Ramos (cell line): ENCODE measurements around the gene DNMT1.

ENCODE experiments used
- in situ Hi-C: fragments of 300-500 bp; cut with MboI; formaldehyde crosslinking; loops from one replicate; pipeline ENCODE4 v1.14.3; 2022; ENCODE audit warnings: low sequenced_read_pairs; ENCODE audit not compliant: unreplicated experiment

DNMT1 gene

DNA sequence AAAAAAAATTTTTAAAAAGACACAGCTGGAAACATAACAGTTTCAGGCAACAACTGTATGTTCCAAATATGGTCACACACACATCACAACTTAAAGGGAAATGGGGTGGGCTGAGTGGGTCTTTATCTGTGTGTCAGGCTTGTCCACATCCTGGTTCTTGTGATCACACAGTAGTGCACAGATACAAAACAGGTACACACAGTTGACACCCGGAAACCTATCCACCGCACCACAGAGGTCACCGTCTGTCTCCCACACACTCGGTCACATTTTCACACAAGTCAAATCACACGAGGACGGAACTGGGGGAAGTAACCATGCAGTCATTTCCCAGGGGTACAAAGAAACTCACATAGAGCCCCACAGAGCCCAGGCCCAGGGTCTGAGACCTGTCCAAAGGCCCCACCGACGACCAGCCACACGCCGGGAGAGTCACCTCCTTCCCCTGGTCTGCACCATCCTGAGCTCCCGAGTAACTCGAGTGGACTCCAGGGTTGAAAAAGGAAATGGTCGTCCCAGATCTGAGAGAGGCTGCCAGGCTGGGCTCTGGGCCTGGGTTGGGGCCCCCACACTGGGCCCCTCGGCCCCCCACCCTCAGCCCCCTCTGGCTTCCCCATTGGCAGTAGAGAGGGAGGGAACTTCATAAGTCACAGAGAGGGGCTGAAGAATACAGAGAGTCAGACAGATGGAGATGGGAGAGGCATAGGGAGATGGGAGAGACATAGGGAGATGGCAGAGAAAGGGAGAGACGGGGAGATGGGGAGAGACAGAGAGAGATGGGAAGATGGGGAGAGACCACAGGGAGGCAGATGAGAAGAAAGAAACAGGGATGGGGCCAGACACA, 89.9 kb downstream of the DNMT1 start:
- in situ Hi-C loops, result no loop called here

DNA sequence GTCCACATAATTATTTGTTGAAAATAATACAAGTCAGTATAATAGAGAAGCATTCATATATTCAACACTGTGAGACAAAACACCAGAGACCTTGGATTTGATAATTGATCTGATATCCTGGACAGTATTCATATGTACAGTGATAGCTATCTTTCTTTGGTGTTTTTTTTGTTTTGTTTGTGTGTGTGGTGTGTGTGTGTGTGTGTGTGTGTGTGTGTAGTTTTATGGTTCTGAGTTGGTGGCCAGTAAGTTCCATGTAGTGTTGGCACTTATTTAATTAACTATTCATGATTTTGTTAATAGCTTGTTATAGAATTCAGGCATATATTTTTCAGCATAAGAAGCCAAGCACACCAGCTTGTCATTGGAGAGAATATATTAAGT, 90.6 kb downstream of the DNMT1 start:
- in situ Hi-C loops, result no loop called here

DNA sequence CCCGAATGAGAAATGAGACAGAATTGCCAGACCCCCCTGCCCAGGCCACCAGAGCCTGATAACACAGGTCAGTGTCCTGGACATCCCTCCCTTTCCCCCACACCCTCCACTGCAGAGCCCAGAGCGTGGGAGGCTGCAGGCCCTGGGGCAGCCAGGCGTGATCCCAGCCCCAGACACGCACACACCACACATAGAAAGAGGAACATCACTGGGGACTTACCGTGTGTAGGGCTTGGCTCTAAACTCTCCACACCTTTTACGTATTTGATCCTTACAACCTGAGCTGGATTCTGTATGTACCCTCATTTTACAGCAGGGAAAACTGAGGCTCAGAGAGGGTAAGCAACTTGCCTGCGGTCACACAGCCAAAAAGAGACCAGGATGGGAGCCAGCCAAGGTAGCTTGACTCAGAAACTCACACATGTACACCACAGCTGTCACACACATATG, 91.9 kb downstream of the DNMT1 start:
- in situ Hi-C loops, result no loop called here

DNA sequence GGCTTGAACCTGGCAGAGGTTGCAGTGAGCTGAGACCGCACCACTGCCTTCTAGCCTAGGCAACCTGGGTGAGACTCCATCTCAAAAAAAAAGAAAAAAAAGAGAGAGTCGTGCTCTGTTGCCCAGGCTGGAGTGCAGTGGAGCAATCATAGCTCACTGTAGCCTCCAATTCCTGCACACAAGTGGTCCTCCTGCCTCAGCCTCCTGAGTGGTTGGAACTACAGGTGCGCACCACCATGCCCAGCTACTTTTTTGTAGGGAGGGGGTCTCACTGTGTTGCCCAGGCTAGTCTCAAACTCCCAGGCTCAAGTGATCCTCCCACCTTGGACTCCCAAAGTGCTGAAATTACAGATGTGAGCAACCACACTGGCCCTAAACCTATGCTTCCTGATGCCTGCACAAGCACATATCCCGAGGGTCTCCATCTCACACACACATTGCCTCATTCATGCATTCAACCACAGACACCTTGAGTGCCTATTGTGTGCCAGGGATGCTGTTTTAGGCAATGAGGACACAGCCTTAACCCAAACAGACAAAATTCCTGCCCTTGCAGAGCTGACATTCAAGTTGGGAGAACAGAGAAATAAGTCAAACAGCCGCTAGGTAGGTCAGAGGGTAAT, 94.5 kb downstream of the DNMT1 start:
- in situ Hi-C loops, result no loop called here

DNA sequence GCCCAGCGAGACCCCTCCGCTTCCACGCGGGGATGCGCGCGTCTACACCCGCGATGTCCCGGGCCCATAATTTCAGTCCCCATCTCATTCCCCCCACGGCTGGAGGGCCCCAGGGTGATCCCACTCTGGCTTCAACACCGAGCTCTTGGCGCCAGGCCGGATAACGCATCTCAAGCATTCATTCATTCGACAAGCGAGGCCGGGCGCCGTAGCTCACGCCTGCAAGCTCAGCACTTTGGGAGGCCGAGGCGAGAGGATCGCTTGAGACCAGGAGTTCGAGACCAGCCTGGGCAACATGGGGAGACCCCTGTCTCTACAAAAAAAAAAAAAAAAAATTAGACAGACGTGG, 98.2 kb downstream of the DNMT1 start:
- in situ Hi-C loops, result no loop called here

DNA sequence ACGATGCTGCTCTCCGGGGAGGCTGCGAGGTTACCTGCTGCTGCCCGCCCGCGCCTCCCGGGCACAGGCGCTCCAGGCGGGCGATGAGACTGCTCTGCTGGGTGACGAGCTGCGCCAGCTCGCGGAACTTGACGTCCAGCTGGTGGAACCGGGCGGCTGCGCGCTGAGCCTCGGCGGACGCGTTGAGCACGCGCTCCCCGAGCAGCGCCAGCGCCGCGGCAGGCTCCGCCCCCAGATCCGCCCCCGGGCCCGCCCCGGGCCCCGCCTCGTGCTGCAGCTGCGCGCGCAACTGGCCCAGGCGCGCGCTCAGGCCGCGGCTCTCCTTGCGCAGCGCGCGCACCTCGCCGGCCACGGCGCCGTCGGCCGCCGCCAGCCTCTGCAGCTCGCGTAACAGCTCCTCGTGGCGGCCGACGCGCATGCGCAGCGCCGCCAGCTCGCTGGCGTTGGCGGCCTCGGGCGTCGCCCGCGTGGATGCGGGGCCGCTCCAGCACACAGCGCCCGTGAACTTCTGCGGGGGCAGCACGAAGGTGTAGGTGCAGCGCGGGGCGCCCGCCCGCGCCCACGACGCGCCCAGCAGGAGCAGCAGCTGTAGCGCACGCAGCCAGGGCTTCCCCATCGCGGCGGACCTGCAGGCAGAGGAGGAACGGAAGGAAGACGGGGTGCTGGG, 98.7 kb downstream of the DNMT1 start:
- in situ Hi-C loops, result no loop called here

DNA sequence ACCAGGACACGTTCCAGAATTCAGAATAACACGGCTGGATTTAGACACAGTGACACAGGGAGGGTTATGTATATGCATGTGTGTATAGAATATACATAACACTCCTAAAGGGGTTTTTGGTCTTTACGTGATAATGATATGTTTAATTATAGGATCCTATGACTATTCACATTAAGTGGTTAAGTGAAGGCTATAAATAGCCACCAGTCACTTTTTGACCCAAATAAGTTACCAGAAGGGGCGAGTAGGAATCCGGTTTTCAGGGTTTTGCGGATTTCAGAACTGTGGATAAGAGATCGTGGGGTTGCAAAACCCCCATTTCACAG, 99.2 kb downstream of the DNMT1 start:
- in situ Hi-C loops, result no loop called here

DNA sequence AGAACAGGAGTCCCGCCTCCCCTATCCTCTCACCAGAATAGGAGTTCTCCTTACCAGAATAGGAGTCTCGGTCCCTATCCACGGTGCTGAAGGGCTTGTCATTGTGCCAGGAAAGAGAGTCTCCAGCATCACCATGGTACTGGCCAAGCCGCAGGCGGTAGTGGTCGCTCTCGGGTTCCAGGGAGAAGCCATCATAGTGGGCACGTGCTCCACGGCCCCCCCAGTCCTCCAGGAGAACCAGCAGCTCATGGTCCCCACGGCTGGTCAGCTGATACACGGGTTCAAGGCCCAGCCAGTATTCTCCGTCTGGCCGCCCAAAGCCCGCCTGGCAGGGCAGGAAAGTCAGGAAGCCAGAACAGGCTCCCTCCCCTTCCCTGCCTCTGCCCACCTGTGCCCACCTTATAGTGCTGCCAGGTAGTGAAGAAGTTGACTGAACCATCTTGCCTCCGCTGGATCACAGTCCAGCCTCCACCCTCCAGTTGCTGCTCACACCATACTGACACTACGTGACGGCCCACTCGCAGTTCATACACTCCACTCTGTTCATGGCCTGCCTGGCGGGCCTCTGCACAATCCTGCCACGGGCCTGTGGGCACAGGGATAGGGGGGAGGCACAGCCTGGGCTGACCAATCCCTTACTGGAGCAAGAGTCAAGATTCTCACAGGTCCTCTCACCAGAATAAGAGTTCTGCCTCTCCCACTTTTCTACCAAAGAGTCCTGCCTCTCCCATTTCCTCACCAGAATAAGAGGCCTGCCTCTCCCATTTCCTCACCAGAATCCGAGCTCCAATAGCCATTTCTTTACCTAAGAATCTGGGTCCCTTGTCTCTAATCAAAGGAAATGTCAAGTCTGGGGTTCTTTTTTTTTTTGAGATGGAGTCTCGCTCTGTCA, 101.2 kb downstream of the DNMT1 start:
- in situ Hi-C loops, result no loop called here

DNA sequence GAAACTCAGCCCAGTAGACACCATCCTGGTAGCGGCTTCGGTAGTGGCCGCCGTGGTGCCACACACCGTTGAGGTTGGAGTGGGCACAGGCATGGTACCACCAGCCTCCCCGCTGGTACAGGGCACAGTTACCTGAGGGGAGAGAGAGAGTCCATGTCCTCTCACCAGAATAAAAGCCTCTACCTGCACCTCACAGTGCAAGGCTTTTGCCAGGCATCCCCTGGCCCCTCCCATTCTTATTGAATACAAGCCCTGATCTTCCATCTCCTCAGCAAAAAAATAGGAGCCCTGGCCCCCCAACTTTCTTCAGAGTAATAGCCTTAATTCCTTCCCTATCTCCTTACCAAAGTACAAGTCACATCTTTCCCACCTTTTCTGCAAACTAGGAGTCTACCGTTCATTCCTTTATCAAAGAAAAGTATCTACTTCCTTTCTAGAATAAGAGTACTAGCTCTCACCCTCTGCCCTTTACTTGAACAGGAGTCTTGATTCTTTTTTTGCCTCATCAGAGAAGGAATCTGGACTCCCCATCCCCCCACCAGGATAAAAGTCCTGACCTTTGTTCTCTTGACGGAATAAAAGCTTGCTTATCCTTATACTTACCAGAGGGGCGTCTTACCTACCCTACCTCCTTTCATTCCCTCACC, 102.0 kb downstream of the DNMT1 start:
- in situ Hi-C loops, result no loop called here

DNA sequence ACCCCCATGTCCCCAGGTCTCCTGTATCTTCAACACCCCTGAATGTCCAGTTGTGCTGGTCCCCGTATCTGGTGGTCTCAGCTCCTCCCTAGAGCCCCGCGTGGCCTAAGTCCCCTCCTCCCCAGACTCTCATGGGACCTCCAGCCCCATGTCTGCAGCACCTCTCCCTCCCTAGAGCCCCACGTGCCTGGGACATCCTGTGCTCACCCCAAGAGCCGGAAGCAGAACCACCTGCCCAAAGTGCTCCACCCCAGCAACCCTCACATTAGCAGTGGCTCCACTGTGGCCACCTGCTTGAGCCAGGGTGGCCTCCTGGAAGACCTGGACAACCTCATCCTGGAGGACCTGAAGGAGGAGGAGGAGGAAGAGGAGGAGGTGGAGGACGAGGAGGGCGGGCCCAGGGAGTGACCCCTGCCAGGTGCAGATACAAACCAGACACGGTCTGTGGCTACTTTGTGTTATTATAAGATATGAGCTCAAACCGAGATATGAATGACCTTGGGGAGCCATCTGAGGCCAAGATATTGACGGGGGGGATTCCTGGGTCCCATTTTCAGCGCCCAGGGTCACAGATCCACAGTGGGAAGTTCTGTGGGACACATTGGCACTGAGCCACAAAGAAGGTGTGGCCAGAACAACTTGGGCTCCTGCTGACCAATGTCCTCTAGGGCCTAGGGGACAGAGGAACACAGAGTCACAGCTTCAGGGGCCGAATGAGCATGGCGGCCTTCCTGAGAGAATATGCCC, 102.7 kb downstream of the DNMT1 start:
- in situ Hi-C loops, result no loop called here

DNA sequence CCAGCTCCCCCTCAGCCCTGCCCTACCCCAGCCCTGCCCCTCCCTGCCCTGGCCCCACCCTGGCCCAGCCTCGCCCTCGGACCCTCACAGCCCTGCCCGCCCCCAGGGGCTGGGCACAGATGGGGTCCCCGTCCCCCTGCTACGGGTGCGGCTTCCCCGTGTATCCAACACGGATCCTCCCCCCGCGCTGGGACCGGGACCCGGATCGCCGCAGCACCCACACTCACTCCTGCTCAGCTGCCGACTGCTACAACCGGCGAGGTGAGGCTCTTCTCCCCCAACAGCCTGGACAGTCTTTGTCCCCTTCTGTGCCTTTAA, 103.4 kb downstream of the DNMT1 start:
- in situ Hi-C loops, result no loop called here

DNA sequence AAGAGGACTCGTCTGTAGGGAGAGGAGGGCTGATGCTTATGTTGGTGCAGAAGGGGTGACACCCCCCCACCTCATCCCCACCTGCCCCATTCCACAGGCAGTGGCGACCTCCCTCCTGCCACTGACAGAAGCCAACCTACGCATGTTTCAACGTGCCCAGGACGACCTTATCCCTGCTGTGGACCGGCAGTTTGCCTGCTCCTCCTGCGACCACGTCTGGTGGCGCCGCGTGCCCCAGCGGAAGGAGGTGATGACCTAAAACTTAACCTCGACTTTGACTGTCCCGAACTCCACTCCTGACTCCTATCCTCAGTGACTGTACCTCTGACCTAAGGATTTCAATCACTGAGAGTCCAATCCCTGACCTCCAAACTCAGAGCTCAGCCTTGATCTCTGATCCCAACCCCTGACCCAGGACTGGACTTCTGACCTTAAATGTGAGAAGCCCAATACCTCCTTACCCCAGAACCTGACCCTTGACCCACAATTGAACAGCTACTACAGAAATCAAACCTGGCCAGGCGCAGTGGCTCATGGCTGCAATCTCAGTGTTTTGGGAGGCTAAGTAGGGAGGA, 104.9 kb downstream of the DNMT1 start:
- in situ Hi-C loops, result no loop called here

DNA sequence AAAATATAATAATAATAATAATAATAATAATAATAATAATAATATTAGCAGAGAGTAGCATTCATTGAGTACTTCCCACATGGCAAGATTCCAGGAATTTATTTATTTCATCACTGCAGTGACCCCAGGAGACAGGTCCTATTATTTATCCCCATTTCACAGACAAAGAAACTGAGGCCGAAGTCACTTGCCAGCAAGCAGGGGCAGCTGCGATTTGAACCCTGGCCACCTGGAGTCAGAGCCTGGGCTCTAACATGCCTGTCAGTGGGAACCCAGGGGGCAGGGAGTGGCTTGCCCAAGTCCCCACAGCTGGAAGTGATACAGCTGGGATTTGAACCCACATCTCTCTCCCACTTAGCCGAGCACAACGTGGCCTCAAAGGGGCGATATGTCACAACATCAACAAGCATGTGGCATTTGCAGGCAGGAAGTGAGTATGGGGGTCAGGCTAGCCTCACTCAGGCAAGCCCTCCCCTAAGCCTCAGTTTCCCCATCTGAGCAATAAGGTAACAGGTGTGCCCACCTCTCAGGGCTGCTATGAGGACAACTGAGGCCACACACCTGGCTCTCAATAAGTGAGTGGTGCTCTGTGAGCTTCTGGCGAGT, 105.7 kb downstream of the DNMT1 start:
- in situ Hi-C loops, result no loop called here

DNA sequence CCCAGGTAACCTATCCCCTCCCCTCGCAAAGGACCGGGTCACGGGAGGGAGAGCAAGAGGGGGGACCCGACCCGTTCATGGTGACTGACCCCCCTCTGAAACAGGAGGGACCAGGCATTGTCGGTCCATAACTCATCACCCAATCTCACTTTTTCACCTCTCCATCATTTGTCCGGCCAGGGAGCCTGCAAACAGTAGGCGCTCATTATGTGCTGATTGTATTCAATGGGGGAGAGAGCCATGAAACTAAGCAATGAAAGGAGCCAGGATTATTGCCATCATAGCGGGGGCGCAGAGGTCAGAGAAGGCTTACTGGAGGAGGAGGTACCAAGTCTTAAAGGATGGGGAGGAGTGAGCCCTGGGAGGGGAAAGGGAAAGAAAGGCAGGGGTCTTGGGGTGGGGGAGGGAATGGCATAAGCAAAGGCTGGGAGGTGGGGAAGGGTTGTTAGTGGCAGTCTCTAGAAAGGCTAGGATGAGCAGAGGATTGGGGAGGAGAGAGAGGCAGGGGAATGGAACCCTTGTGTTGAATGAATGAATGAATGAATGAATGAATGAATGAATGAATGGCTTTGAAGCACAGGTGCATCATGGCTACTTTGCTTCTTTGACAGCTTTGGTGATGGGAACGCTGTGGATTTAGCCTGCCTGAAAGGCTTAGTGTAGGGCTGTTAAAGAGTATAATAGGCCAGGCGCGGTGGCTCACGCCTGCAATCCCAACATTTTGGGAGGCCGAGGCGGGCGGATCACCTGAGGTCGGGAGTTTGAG, 107.3 kb downstream of the DNMT1 start:
- in situ Hi-C loops, result no loop called here

DNA sequence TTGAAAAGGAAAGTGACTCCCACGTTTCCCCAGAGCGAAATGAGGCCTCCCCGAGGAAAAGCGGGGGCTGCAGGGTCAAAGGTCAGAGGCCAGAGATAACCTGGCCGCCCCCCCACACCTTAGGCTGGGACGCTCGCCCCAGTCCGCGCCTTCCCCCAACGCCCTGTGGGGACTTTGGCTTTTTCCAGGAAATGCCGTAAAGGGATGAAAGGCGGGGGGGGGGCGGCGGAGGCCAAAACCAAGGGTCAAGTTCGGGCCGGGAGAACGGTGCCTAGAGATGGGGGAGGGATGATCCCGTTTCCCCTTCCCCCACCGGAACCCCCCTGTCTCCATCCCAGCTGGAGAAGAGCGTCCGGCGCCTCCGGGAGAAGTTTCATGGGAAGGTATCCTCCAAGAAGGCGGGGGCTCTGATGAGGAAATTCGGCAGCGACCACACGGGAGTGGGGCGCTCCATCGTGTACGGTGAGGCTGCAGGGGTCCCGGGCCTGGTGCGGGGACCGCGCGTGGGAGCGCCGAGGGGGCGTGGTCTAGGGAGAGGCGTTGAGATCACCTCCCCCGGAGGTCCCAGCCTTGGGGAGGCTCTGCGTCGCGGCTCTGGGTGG, 108.1 kb downstream of the DNMT1 start:
- in situ Hi-C loops, result no loop called here

DNA sequence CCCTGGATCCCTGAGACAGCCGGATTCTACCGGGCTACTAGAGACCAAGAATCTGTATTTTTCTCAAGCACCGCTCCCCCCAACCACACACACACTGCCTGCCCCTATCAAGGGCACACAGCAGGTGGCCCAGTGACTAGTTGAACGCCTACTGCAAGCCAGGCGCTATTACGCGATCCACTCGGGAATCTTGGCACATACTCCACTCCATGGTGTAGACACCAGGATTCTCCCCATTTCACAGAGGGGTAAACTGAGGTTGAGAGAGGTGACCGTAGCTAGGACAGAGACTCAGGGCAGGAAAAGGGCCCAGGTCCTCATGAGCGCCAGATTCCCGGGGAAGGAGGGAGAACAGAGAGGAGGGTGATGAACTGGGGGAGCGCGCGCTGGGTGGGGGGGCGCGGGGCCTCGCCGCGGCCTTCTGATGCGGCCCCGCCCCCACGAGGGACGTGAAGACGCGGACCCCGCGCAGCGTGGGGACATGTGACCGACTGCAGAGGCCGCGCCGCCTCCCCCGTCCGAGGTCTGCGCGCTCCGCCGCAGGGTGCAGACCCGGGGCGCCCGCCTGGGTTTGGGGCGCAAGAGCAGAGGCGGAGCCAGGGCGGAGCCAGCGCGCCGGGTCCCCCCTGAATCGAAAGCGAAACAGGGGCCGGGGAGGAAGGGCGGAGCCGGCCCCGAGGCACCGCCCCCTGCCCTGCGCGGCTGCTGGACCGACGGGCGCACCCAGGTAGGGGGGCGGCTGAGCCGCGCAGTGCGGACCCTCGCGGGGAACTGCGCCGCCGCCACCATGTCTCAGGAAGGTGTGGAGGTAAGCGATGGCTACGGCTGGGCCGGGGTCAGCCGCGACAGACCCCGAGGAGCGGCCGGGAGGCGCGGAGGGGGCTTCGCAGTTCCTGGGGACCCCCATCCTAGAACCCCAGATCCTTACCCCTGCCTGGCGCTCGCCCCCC, 108.8 kb downstream of the DNMT1 start, which contains the start of gene SHFL:
TSS of gene SHFL (plus strand) at position 677 of the 950 bp plus-strand sequence. CDS start at position 788, 111 bp downstream.
- in situ Hi-C loops, result no loop called here

DNA sequence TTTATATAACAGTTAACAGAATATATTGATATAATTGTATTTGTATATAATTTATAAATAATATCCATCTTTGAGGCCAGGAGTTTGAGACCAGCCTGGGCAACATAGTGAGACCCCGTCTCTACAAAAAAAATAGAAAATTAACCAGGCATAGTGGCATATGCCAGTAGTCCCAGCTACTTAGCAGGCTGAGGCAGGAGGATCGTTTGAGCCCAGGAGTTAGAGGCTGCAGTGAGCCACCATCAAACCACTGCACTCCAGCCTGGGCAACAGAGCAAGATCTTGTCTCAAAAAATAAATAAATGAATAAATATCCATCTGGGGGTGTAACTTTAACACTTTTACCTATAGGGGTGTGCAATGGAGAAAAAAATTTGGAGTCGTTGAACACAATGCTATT, 110.0 kb downstream of the DNMT1 start:
- in situ Hi-C loops, result no loop called here
